ENCODE results near the gene ZNF608.

- TF ChIP-seq POLR2A (IDR thresholded peaks at IDR 0.05) (no peak), CTCF (IDR thresholded peaks at IDR 0.05) (peak in 1 of 12 donors; percentile 11)
Observed at GRCh38 chr5:124738681-124739633, 7.5 kb downstream of the ZNF608 start.
